SW480 (cell line): ENCODE data around the gene GSTM1.

ENCODE experiments used
- DNase-seq: peaks from one replicate; pipeline ENCODE4 v3.0.0-alpha.2; 2016; ENCODE audit warnings: low spot score

The GSTM1 gene

DNA sequence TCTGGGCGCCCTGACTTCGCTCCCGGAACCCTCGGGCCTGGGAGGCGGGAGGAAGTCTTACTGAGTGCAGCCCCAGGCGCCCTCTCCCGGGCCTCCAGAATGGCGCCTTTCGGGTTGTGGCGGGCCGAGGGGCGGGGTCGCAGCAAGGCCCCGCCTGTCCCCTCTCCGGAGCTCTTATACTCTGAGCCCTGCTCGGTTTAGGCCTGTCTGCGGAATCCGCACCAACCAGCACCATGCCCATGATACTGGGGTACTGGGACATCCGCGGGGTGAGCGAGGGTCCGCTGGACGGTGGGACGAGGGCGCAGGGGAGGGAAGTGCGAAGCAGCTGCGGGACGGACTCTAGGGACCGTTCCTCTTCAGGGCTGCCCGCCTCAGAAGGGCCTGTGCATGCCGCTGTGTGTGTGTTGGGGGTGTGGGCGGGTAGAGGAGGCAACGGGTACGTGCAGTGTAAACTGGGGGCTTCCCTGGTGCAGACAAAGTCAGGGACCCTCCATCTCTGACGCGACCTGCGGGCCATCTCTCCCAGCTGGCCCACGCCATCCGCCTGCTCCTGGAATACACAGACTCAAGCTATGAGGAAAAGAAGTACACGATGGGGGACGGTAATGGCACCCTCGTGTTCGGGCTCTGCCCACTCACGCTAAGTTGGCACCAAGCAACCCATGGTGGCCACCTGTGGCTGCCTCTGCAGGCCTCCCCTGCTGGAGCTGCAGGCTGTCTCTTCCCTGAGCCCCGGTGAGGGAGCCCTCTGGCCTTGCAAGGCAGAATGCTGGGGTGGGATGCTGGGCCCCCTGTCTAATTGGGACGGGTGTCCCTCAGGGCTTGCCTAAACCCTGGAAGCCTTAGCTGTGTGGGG lies at the start of gene GSTM1:
Gene GSTM1 (plus strand): TSS at position 177 of the 859 bp plus-strand sequence. CDS start 57 bp downstream, at position 234.
- DNase-seq: no peak

- no peak for DNase-seq
Measured at GRCh38 chr1:109639063-109639840, 48.4 kb upstream of the GSTM1 start.

DNA sequence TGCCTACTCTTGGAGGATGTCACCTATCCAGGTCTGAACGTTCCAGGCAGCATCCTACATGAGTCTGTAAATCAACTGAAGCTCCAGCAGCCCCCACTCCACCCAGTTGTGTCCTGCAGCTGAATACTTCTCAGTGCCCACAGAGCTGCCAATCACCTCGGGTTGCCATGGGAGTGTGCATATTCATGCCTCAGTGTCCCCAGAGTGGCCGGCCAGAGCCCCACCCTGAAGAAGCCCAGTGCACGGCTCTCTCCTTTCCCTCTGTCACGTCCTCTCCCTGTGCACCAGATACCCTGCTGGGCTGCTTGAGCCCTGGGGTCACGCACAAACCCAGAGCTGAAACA lies 47.8 kb upstream of the GSTM1 start:
- no peak for DNase-seq

DNA sequence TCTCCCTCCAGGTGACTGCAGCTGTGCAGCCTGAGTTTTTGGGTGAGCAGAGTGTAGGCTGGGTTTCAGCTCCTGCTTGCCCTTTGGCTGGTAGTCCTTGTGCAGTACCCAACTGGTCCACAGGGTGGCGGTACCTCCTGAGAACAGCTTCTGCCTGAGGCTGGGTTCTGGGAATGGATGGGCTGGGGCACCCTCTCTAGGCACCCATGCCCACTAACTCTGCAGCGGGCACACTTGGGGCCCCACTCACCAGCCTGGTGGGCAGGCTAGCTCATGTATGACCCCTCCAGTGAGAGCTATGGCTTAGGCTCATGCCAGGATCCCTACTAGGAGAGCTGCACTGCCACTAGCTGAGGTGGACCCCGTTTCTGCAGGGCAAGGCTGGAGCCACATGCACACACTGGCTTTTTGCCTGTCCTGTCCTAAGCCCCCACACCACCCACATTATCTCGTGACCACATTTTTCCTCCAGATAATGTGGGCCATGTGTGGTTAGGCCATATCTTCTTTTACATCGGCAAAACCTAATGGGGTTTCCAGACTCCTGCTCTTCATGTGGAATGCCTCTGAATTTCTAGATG lies 47.2 kb upstream of the GSTM1 start:
- peak; percentile 40 for DNase-seq

GRCh38 chr1:109641078-109641740 lies 46.4 kb upstream of the GSTM1 start:
- DNase-seq: no peak

DNA sequence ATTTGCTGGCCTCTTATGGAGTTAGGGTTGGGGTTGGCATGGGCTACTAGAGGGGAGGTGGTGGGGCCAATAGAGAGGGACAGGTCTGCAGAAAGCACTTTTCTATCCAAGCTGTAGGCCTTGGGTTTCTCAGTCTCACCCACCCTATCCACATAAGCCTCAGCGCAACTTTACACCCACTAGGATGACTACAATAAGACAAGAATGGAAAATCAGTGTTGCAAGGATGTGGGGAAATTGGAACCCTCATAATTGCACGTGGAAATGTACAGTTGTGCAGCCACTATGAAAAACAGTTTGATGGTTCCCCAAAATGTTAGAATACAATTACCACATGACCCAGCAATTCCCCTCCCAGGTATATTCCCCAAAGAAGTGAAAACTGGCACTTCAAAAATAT lies 45.8 kb upstream of the GSTM1 start:
- no peak for DNase-seq

DNA sequence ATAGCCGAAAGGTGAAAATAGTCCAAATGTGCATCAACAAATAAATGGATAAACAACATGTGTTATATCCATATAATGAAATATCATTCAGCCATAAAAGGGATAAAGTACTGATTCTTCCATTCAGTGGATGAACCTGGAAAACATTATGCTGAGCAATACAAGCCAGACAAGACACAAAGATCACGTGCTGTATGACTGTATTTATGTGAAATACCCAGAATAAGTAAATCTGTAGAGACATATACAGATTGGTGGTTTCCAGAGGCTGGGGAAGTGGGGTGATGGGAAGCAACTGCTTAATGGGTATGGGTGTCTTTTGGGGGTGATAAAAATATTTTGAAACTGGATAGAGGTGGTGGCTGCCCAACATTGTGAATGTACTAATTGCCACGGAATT lies 45.0 kb upstream of the GSTM1 start:
- DNase-seq: no peak

- peak; percentile 69 for DNase-seq
Measured at GRCh38 chr1:109643385-109644230, 44.0 kb upstream of the GSTM1 start.

- no peak for DNase-seq
Measured at GRCh38 chr1:109644670-109645069, 42.9 kb upstream of the GSTM1 start.

DNA sequence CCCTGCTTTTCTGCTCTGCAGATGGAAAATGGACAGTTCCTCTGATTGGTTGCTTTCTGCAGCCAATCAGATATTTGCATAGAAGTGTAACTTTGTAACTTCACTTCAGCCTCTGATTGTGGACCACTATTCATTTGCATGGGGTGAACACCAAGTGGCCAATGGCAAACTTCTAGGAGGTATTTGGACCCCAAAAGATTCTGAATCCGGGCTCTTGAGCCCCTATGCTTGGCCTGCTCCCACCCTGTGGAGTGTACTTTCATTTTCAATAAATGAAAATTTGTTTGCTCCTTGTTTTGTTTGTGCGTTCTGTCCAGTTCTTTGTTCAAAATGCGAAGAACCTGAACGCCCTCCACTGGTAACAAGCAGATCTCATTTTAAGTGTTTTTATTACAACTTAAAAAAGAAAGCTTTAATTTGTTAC lies 38.1 kb upstream of the GSTM1 start:
- DNase-seq: no peak

- DNase-seq: no peak
Measured at GRCh38 chr1:109650609-109651008, 37.0 kb upstream of the GSTM1 start.

DNA sequence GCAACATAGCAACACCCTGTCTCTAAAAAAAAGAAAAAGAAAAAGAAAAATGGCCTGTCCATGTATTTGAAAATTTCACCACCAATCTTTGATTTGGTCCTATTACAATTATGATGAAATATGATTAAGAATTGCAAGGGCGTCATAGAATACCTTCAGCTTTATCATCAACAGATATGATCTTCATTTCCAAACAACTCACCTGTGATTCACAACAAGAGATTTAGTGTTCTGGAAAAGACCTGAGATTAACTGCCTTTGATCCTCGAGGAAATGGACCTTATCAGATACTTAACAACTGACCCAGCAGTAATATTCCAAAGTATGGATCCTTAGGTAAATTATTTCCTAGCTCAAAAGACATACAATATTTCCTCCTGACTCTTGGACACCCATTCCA lies 35.2 kb upstream of the GSTM1 start:
- no peak for DNase-seq

DNA sequence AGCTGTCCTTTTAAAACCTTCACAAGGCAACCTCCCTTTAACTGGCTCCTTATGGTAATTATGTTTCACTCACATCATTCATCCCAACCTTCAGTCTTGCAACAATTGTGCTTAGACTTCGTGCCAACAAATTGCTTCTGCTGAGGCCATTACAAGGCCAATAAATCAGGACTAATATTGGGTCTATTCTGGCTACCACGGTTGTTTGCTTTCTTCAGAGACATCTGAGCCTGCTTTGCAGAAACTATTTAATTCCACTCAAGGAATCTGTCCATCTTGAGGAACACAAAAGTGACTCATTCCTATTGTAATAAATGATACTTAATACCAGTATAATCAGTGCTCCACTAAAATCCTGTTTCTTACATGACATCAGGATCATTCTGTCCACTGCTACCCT lies 34.3 kb upstream of the GSTM1 start:
- DNase-seq: no peak

- no peak for DNase-seq
Measured at GRCh38 chr1:109654519-109654918, 33.1 kb upstream of the GSTM1 start.

- DNase-seq: peak; percentile 73
Measured at GRCh38 chr1:109655615-109656519, 31.8 kb upstream of the GSTM1 start, which contains the start of gene GSTM4. Gene GSTM4, plus strand, starts transcription at chr1:109656099. Its CDS starts 291 bp downstream, at chr1:109656390.

DNA sequence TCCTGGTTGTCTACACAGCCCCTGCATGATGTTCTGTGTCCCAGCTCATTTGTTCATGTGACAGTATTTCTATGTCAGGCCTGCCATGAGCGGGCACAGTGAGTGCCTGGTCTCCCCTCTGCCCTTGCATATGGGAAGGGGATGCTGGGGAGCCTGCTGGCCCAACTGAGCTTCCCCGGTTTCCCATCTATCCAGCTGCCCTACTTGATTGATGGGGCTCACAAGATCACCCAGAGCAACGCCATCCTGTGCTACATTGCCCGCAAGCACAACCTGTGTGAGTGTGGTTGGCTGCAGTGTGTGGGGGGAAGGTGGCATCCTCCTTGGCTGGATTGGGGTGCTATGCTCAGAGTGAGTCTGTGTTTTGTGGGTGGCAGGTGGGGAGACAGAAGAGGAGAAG lies 30.2 kb upstream of the GSTM1 start:
- no peak for DNase-seq

- no peak for DNase-seq
Measured at GRCh38 chr1:109657970-109658369, 29.6 kb upstream of the GSTM1 start.

GRCh38 chr1:109658533-109659042 lies 29.0 kb upstream of the GSTM1 start:
- DNase-seq: no peak

GRCh38 chr1:109659145-109659544 lies 28.5 kb upstream of the GSTM1 start:
- DNase-seq: no peak
